ENCODE data around the gene LDLRAD3. TPM values are rescaled to one million over a fixed set of nuclear protein-coding genes. Genes with fewer than 3 reads are reported as not detected.

Gene LDLRAD3
- total RNA-seq, 1 experiment from 2014 or later, result 19.0 TPM

DNA sequence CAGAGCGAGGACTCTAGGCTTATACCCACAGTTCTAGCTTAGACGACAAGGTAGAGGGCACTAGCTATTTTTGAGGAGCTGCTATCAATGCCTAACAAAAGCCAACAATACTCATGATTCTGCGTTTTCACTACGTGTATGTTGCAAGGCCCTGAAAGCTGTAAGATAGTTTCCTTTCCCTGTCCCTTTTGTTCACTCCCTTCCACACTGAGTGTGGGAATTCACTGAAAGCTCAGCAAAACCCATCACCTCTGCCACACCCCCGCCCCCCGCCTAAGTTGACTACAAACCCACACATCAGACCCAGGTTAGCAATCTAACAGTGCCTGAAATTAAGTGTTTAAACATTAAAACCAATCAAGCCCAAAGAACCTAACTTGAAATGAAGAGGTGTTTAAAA lies 6.2 kb upstream of the LDLRAD3 start:
- Histone ChIP-seq H3K27ac (ENCODE audit: low read depth, low read length) (no peak overlapping the region), H4K20me1 (ENCODE audit: insufficient read depth) (no peaks in the 10 kb centered on the region), H3K9me2 (ENCODE audit: insufficient read depth) (no peaks in the 10 kb centered on the region), H3K4me2 (ENCODE audit: low read length) (no peak overlapping the region), H3K27me3 (ENCODE audit: insufficient read depth, low read length) (no peaks in the 10 kb centered on the region), H3K79me2 (ENCODE audit: insufficient read depth, low read length) (no peaks in the 10 kb centered on the region), H3K9ac (ENCODE audit: low read length) (no peak overlapping the region), H3K9me3 (ENCODE audit: control insufficient read depth in 1 of 2, insufficient read depth in 1 of 2, low read depth in 1 of 2, low read length in 2 of 2) (no peaks in the 10 kb centered on the region), H3K36me3 (ENCODE audit: control insufficient read depth in 1 of 2, insufficient read depth in 2 of 2, low read length in 2 of 2) (no peaks in the 10 kb centered on the region), H2AFZ (ENCODE audit: low read depth, low read length, poor library complexity, severe bottlenecking) (no peak overlapping the region), H3K4me1 (ENCODE audit: control insufficient read depth in 1 of 2, insufficient read depth in 2 of 2, low read length in 2 of 2) (no peaks in the 10 kb centered on the region), H3K4me3 (replicated peaks in 1 of 2; ENCODE audit: low read depth in 1 of 2, low read length in 2 of 2) (no peak overlapping the region)
- ATAC-seq (no peak), DNase-seq (ENCODE audit: low read depth, low spot score) (no peak)
- CTCF ChIA-PET, result interaction anchor here (1.5 kb wide), 1 partner anchor 116 kb away, joined by 8 read pairs; no protein-coding TSS in a partner anchor
- RAD21 ChIA-PET (ENCODE audit: low non-redundant PET in 1 of 2, low total read pairs in 2 of 2, uncharacterized antibody in 2 of 2, unreplicated experiment in 2 of 2), result no interaction called here
- TF ChIP-seq, protein P1, sequence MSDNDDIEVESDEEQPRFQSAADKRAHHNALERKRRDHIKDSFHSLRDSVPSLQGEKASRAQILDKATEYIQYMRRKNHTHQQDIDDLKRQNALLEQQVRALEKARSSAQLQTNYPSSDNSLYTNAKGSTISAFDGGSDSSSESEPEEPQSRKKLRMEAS (IDR thresholded peaks at IDR 0.05), result no peak
- TF ChIP-seq, protein P2, sequence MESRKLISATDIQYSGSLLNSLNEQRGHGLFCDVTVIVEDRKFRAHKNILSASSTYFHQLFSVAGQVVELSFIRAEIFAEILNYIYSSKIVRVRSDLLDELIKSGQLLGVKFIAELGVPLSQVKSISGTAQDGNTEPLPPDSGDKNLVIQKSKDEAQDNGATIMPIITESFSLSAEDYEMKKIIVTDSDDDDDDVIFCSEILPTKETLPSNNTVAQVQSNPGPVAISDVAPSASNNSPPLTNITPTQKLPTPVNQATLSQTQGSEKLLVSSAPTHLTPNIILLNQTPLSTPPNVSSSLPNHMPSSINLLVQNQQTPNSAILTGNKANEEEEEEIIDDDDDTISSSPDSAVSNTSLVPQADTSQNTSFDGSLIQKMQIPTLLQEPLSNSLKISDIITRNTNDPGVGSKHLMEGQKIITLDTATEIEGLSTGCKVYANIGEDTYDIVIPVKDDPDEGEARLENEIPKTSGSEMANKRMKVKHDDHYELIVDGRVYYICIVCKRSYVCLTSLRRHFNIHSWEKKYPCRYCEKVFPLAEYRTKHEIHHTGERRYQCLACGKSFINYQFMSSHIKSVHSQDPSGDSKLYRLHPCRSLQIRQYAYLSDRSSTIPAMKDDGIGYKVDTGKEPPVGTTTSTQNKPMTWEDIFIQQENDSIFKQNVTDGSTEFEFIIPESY (IDR thresholded peaks at IDR 0.05; ENCODE audit: extremely low read depth, insufficient replicate concordance, low read length), result no peak
- TF ChIP-seq, protein P3, sequence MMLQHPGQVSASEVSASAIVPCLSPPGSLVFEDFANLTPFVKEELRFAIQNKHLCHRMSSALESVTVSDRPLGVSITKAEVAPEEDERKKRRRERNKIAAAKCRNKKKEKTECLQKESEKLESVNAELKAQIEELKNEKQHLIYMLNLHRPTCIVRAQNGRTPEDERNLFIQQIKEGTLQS (IDR thresholded peaks at IDR 0.05), result no peak
- TF ChIP-seq CEBPB (IDR thresholded peaks at IDR 0.05; ENCODE audit: low read depth), result no peak
- TF ChIP-seq FOSL1 (IDR thresholded peaks at IDR 0.05; ENCODE audit: low read depth), result no peak
- no peak for TF ChIP-seq SRF (IDR thresholded peaks at IDR 0.05; ENCODE audit: low read depth)
- TF ChIP-seq CBX3 (IDR thresholded peaks at IDR 0.05; ENCODE audit: low read depth), result no peak
- TF ChIP-seq YY1 (IDR thresholded peaks at IDR 0.05; ENCODE audit: extremely low read depth, insufficient replicate concordance, low read depth, low read length), result no peak
- TF ChIP-seq, protein P4, sequence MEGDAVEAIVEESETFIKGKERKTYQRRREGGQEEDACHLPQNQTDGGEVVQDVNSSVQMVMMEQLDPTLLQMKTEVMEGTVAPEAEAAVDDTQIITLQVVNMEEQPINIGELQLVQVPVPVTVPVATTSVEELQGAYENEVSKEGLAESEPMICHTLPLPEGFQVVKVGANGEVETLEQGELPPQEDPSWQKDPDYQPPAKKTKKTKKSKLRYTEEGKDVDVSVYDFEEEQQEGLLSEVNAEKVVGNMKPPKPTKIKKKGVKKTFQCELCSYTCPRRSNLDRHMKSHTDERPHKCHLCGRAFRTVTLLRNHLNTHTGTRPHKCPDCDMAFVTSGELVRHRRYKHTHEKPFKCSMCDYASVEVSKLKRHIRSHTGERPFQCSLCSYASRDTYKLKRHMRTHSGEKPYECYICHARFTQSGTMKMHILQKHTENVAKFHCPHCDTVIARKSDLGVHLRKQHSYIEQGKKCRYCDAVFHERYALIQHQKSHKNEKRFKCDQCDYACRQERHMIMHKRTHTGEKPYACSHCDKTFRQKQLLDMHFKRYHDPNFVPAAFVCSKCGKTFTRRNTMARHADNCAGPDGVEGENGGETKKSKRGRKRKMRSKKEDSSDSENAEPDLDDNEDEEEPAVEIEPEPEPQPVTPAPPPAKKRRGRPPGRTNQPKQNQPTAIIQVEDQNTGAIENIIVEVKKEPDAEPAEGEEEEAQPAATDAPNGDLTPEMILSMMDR (IDR thresholded peaks at IDR 0.05 in 2 of 3, conservative IDR thresholded peaks at IDR 0.05 in 1 of 3; ENCODE audit: borderline replicate concordance in 1 of 3, insufficient read depth in 1 of 3, low read depth in 2 of 3, low read length in 2 of 3), result no peak
- TF ChIP-seq JUND (IDR thresholded peaks at IDR 0.05), result no peak
- no TSS peak for BruUV-seq (replicated peaks)
- POLR2A ChIA-PET, result no interaction called here
- intact Hi-C loops (cut with micrococcal nuclease), result no loop called here
